ENCODE measurements around the gene RRAGA.

GRCh38 chr9:19028835-19029451 lies 20.3 kb upstream of the RRAGA start:
- TF ChIP-seq POLR2A (IDR thresholded peaks at IDR 0.05) (no peak), CTCF (IDR thresholded peaks at IDR 0.05) (peak; percentile 65 to 85 (median 78))

All from heart left ventricle (tissue), 13 donors.